CD4-positive, alpha-beta T cell treated with Interferon gamma for 1 hour (primary cell): ENCODE data around the gene DCDC2C.
"Not testable (repeated sequence)": the region's sequence is repeated elsewhere in the genome, so short reads cannot be mapped to it uniquely, and the experiment has no call there.

ENCODE experiments used
- DNase-seq: peaks from one replicate; pipeline ENCODE4 v3.0.0-alpha.2; 2020

The DCDC2C gene, protein sequence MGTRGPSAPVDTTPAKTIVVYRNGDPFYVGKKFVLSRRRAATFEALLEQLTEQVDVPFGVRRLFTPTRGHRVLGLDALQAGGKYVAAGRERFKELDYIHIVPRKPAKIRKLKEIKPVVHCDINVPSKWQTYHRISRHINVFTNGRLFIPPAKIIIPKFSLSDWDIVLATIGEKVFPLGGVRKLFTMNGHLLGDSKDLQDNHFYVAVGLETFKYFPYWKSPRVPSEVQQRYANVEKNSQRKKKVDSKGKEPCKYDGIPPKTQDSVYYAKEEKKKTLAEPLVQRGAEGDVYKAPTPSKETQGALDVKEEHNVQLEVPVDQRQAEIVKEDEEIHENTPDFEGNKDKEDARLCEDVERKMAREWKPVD

DNA sequence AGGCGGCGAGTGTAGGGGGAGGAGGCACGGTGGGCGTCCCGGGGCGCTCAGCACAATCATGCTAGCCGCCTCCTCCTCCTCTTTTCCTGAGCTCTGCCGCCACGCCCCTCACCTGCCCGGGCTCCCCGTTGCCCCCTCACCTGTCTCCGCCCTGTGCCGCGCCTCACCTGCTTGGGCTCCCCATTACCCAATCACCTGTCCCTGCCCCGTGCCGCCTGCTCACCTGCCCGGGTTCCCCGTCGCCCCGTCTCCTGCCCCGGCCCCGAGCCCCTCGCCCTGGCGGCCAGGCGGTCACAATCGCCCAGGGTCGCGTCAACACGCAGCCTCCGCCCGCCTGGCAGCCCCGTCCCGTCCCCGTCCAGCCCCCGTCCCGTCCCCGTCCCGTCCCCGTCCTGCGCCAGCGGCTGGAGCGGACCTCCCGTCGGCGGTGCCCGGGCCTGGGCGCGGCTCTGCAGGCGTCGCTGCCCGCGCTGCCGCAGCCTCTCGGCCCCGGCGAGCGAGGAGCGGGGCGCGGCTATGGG is at the start of gene DCDC2C:
Gene DCDC2C (plus strand): TSS at position 340 of the 521 bp plus-strand sequence. CDS start 177 bp downstream, at position 517.
- DNase-seq: no peak

- DNase-seq: no peak
Observed at GRCh38 chr2:3654011-3654410, 49.4 kb upstream of the DCDC2C start.

DNA sequence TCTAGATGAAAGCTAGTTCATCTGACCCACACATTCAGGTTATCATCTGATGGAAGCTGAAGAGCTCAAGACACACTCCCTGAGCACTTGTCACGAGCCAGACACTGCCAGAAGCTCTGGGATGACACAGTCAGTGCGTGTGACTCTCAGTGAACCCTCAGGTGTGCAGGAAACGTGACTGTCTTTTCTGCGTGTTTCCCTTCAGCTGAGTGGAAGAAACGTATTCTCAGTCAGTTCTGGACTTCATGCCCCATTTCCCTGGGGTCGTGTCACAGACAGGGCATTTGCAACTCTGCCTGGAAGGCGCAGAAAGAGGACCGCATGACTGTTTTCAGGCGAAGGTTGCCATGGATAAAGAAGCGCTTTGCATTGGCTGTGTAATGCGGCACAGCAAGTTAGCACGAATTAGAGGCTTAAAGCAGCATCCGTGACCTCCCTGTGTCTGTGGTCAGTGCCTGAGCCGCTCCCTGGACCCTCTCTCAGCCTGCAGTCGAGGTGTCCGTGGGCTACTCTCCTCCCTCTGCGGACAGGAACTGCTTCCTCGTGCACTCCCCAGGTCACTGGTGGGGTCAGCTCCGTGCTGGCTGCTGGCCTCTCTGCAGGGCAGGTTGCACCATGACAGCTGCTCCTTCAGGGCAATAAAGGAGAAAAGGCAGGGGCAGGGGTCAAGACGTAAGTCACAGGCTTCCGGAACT is 48.7 kb upstream of the DCDC2C start:
- no peak for DNase-seq

DNA sequence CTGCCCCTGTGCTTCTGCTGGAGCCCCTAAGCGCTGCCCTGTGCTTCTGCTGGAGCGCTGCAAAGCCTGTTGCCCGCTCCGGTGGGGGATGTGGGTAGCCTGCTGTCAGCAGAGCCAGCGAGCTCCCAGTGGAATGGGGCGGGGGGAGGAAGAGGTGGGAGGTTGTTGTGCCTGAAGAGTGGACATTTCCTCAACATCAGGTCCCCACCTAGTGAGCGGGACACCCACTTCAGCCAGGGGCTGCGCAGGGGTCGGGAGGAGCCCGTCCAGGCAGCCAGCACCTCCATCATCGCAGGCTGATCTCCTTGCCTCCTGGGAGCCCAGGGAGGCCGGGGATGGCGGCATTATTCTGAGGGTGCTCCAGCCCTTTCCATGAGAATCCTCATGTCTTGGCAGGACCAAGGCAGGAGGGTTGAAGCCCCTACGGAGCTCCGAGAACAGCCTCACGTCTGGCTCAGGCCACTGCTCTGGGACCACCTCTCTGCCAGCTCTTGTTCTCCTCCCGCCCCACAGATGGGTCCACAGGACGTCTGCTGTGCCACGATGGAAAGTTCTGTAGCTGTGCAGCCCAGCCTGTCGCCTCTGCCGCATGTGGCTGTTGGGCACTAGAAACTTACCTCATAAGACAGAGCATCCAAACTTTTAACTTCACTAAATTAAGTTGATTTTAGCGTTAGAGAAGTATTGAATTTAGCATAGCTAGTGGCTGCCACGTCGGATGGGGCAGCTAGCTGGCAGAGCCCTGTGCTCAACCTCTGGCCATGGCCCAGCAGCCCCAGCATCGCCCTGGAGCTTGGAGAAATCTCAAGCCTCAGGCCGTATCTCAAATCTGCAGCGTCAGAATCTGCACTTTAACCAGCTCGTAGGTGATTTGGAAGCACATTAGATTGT is 47.3 kb upstream of the DCDC2C start:
- DNase-seq: no peak

DNA sequence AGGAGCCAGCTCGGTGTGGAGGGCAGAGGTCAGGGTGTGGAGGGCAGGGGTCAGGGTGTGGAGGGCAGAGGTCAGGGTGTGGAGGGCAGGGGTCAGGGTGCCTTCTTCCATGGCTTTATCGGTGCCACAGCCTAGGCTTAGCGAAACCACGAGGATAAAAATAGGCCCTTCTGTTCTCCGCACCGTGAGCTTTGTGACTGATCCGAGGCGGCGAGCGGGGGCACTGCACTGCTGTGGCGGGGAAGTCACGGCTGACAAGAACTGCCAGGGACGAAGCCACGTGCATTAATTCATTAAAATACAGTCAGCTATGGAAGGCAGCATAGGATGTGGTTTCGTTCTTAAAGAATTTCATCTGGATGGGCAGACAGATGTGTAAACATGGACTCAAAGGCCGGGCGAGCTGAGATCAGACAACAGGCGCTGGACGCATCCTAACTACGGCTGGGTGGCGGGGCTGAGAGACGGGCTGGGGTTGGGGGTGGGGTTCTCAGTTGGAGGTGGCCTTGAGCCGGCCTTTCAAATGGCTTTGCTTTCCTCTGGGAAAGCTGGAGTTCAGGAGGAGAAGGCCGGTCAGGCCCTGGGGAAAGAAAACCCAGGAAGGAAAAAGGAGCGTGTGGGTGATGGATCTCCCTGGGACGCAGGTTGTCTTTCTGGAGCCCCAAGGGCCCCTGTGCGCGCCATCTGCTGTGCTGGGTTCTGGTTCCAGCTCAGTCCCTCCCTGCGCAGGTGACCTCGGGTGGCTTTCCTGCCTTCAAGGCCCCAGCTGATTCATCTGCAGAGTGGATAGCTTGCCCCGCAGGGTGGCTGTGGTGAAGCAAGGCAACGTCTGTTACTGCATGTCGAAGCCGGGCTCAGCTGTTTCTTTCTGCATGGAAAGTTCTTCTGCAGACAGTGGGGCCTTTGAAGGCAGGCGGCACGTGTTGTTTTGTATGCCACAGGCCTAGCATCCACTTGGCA is 46.3 kb upstream of the DCDC2C start:
- no peak for DNase-seq

DNA sequence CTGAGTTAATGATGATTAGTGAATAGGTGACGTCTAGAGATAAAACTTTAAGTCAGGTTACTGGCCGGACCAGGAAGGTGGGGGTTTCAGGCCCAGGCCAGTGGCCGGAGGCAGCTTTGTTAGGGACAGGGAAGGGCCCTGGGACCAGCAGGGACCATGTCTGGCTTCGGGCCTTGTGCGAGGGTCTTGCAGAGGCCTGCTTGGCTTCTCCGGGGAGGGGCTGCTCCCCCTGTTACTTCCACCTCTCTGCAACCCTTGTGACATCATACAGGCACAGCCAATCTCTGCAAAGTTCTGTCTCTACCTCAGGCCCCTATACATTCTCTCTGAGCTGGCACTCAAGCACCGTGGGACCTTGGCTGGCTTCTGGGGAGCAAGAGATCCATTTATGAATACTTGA is 45.5 kb upstream of the DCDC2C start, which contains the start of gene ALLC:
Gene ALLC (plus strand): TSS at position 320 of the 400 bp plus-strand sequence. CDS start 12,958 bp downstream, outside the sequence.
- no peak for DNase-seq

DNA sequence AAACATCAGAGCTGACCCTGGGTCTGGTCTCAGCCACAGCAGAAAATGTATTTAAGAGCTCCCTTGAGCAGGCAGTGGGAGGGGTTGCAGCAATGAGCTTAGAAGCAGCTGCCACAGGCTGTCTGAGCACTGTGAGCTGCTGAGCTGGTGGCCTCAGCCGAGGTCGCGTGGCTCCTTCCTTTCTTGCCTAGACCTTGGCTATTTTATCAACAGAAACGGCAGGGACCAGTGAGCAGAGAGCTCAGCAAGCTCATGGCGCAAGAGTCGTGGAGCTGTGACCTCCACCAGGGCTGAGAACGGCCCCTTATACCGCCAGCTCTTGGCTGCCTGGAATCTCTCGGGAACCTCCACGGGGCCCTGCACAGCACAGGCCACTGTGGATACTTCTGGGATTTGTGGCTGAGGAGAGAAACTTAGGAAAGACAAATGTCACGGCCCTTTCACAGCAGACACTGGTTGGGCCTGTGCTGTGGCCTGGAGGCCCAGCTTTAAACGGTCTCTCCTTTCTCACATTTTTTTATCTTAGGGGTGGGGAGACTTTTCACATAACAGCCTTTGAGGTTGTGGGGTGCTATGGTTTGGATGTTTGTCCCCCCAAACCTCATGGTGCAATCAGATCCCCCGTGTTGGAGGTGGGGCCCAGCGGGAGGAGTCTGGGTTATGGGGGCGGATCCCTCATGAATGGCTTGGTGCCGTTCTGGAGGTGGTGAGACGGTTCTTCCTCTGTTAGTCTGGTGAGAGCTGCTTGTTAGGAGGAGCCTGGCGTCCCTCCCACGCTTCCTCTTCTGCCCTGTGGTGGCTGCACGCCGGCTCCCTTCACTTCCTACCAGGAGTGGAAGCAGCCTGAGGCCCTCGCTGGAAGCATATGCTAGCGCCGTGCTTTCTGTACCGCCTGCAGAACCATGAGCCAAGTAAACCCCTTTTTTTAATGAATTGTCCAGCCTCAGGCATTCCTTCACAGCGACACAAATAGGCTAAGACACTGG is 43.6 kb upstream of the DCDC2C start:
- no peak for DNase-seq

- not testable (repeated sequence) for DNase-seq
Observed at GRCh38 chr2:3660640-3661039, 42.7 kb upstream of the DCDC2C start.

DNA sequence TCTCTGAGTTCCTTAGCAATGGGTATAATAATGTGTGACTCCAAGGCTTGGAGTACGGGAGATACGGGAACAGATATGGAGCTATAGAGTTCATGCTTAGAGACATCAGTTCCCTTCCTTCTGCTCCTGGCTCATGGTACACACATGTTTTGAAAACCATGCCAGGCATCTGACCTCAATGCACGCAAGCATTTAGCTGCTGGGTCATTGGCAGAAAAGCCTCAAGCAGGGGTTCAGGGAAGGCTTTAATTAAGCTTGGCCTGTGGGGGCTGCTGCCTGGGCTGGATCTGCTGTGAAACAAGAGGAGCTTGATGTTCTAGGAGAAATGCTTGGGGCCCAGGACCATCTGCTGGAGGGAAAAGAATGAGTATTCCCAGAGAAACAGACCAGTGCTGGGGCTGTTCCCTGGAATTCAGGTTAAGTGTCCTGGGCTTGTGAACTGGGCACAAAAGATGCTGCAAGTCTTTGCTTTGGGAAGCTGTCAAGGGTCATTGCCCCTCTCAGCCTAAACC is 42.2 kb upstream of the DCDC2C start:
- no peak for DNase-seq

- no peak for DNase-seq
Observed at GRCh38 chr2:3662239-3662638, 41.1 kb upstream of the DCDC2C start.

DNA sequence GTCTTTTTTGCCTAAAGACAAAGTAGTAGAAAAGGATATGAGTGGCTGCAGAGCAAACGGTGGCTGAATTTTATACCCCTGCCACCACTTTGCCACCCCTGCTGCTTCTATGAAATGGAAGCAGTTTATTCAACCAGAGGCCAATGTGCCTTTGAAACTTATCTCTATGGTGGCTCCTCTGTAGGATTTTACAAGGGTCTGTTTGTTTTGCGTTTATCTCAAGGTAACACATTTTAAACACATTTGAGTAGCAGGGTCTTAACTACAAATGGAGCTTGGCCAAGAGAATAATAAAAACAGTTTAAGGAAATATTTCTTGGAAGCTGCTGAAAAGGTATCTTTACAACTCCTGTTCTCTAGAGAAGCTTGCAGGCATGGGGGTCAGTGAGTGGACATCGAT is 39.3 kb upstream of the DCDC2C start:
- DNase-seq: no peak

DNA sequence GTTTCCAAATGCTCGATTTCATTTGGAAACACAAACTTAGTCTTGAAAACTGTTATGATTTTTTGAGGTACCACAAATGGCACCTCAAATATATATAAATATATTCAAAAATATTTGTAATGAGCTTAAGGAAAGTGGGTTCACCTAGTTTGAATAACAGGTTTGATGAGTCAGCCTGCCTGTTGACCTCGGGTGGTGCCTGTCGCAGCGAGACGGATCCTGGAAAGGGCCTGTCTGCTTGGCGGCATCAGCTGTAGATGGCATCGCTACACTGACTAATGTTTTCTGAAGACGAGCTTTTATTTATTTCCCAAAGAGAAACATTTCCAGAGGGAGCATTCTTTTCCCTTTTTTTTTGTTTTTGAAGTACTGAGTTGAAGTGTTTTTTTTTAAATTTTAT is 38.5 kb upstream of the DCDC2C start:
- no peak for DNase-seq

DNA sequence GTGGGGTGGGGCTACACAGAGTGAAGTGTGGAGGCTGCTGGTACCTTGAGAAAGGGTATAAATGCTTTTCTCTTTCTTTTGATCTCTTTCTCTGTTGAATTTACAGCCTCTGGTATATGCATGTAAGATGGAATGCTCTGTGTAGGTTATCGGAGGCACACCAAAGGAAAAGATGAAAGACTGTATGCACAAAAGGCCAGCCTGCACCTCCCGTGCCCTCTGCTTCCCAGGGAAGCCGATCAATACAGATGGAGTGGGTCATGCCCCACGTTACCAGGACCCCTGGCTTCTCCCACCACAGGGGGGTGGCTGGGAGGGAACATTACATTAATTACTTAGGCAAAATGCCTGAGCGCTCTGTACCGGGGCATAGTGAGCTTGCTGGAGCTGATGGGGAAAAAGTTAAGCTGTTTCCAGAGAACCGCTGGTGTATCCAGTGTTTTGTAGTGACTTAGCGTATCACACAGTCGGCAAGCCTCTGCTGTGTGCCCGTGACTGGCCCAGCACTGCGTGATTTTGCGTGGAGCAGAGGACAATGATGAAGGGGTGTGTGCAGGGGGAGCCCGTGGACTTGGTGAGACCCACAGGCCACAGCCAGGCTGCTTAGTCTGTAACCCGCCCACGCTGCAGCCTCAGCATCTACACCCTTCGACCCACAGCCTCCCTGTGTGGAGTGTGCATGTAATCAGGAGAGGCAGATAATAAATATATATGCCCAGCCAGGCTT is 37.3 kb upstream of the DCDC2C start:
- no peak for DNase-seq

DNA sequence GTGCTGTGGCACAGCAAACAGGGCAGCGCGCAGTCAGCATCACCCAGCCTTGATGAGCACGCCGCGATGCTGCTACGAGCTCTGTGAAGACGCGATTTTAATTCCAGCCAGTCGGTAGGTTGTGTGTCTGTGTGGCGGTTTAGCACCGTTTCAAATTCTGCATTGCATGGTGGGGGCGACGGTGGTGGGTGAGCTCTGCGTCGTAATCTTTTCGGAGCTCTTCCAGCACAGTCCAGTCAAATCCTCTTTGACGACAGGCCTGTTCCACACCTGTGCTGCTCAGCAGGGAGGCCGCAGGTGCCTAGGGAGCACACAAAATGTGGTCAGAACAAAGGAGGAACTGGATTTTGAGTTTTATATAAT is 36.8 kb upstream of the DCDC2C start:
- no peak for DNase-seq

- DNase-seq: no peak
Observed at GRCh38 chr2:3667151-3667631, 36.2 kb upstream of the DCDC2C start.

GRCh38 chr2:3669656-3670055 is 33.7 kb upstream of the DCDC2C start:
- no peak for DNase-seq

DNA sequence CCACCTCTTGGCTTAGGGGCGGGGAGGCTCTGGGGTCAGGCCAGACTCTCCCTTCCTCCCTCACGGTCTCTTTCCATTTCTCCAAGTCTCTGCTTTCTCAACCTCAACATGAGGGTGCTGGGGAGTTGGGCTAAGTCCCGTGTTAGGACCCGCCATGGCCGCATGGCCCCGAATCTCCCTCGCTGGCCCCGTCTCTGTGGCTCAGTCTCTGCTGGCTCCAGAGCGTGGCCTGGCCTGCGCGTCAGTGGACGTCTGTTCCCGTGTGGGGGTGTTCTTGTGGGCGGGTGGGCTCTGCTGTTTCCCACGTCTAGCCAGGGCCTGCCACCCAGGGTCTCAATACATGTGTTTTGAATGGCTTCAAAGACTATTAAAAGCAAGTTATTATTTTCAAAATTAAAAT is 33.0 kb upstream of the DCDC2C start:
- DNase-seq: no peak

DNA sequence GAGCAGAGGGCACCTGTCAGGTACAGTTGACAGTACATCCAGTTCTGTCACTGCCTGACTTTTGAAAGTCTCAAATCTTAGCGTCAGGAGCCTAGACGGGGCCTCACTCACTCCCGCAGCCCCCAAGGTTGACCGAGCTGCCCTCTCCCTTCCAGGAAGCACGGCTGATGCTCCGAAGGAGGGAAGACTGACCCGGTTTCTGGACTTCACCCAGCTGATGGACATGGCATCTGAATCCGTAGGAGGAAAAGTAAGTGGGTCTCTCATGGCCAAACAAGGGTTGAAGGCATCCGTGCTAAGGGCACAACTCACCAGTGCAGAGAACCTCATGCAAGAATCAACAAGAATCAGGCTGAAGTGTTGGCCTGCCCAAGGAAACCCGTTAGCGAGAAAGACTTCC is 32.4 kb upstream of the DCDC2C start:
- no peak for DNase-seq

- no peak for DNase-seq
Observed at GRCh38 chr2:3672861-3673678, 30.3 kb upstream of the DCDC2C start.
